NCI-H1930 (cell line): ENCODE results near the gene TBX10.
"Not testable (repeated sequence)": the region's sequence is repeated elsewhere in the genome, so short reads cannot be mapped to it uniquely, and the experiment has no call there.

ENCODE experiments used
- DNase-seq, 2 experiments: peaks; one replicate each; lab custom pipeline; 2025; lab: John Stamatoyannopoulos, UW

The TBX10 gene

DNA sequence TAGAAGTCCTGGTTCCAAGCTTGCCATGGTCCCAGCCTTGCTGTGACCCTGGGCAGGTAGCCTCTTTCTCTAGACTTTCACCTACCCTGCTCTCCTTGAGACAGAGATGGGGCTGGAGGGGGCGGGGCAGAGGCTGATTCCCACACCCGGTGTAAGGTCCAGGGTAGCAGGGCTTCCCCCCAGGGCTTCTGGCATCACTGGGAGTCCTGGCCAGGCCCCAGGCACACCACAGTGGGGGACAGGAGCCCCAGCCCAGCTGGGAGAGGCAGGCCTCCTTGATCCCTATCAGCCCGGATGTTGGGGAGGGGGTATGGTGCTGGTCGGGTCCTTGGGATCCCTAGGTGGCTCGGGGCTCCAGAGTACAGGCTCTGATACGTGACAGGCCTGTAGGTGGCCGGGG is 8.2 kb downstream of the TBX10 start:
- DNase-seq = no peak

DNA sequence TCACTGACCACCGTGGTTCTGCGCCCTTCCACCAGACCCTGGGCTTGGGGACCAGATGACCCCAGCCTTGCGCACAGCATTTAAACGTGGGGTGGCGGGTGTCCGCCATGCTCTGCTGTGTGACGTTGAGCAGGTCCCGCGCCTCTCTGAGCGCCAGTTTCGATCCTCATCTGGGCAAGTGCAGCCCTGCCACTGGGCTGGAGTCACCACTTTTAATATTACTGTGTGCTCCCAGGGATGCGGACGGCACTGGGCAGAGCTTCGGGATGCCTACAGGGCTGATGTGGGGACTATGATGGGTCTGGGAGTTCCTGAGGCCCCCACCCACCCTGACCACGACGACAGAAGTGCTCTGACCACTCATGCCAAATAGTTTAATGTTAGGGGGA is 8.6 kb downstream of the TBX10 start:
- DNase-seq = no peak

DNA sequence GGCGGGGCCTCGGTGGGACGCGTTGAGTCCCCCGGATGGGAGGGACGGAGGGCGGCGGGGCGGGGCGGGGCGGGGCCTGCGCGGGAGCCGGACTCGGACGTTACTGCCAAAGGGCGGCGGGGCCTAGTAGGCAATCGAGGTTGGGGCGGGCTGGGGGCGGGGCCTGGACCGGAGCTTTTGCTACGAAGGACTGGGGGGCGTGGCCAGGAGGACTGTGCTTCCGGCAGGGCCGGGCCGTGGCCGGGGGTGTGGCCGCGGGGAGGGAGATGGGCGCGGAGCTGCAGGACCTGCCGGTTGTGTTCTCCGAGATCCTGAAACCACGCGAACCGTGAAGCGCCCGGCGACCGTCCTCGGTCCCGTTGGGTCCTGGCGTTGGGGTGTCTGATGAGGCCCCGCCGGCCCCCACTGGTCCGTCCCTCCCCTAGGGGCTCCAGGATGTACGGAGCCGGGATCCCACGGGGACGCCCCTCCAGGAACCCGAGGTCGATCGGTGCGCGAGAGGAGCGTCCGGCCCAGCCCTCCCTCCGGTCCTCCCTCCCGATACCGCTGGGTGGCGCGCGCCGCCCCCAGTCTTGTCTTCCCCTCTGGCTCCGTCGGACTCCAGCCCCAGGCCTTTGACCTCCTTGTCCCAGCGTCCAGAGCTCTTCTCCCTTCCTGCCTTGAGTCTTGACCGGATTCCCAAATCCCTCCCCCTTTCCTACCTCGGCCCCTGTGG is 9.2 kb downstream of the TBX10 start:
- peak; percentile 93 to 94 for DNase-seq

DNA sequence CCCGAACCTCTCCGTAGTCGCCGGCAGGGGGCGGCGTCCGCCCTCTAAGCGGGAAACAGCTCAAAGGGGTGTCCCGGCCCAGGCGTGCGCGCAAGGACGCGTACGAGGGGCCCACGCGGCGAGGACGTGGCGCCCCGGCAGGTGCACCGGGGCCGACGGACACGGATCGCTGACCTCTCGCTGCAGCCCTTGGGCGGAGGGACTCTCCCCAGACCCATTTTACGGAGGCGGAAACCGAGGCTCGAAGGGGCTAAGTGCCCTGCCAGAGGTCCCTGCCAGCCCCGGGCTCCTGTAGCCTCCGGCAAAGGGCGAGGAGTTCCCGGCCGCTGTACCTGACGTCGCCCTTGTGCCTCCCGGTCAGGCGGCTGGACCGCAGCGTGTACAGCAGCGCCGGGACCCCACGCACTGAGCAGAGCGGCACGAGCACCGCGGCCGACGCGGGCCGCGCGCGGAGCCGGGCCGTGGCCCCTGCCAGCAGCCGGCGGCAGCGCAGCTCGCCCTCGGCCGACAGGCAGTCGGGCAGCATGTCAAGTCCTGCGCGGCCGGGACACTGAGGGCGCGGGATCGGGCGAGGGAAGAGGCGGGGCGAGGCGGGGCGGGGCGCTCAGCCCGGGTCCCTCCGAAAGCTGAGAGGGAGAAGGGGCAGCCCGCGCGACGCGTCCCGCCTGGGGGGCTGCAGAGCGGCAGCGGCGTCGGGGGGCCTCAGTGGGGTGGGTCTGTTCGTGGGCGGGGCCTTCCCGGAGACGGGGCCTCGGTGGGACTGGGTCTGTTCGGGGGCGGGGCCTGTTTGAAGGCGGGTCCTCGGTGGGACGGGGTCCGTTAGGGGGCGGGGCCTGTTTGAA is 10.0 kb downstream of the TBX10 start, which contains the start of gene NUDT8:
NUDT8 (minus strand) TSS at position 552 of the 842 bp plus-strand sequence; CDS start at position 526, 26 bp downstream.
- peak; percentile 51 to 76 for DNase-seq

DNA sequence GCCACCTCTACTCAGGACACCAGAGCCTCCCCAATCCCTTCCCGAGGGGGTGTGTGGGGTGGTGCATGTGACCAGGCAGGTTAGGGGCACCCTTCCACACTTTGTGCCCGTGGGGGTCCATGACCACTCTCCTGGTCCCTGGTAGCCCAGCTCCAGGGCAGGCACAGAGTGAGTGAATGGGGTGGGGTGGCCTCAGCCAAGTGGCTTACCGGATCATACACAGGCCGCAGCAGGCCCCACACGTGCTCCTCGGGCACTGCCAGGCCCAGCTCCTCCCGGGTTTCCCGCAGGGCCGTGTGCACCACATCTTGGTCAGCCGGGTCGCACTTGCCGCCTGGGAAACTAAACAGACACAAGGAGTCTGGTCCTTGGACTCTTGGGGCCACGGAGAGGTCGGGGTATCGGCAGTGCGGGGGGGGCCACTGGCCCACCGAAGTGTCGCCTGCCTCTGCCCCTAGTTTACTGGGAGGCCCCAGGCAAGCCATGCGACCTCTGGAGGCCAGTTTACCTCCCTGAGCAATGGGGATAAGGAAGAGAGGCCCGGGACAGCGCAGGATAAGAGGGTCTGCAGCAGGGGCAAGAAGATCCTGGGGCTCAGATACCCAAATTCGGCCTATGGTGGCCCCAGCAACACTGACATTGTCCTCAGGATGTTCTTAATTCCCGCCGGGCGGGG is 10.7 kb downstream of the TBX10 start:
- no peak for DNase-seq

GRCh38 chr11:67627812-67628624 is 11.5 kb downstream of the TBX10 start:
- DNase-seq = no peak

DNA sequence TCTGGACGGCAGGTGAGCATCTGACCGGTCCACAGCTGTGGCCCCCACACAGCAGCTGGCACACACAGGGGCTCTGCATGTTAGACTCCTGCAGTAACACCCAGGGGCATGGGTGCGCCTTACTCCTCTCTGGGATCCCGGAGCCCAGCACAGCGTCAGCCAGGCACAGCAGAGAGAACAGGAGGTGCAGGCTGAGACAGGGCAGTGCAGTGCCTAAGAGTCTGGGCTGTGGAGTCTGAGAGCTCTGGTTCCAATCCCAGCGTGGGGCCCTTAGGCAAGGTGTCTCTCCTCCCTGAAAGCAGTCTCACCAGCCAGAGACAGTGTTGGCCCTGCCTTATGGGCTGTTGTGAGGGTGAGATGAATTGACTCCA is 12.1 kb downstream of the TBX10 start:
- no peak for DNase-seq

GRCh38 chr11:67626970-67627369 is 12.6 kb downstream of the TBX10 start:
- DNase-seq = no peak

- DNase-seq = not testable (repeated sequence)
These were observed 13.3 kb downstream of the TBX10 start for GRCh38 chr11:67626131-67626833.

- not testable (repeated sequence) for DNase-seq
These were observed 15.8 kb downstream of the TBX10 start for GRCh38 chr11:67623795-67624194.

DNA sequence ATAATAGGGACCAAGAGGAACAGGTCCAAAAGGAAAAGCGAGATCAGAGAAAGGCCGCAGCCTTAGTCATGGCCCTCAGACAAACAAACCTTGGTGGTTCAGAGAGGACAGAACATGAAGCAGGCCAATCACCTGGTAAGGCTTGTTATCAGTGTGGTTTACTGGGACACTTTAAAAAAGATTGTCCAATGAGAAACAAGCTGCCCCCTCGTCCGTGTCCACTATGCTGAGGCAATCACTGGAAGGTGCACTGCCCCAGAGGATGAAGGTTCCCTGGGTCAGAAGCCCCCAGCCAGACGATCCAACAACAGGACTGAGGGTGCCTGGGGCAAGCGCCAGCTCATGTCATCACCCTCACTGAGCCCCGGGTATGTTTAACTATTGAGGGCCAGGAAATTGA is 16.7 kb downstream of the TBX10 start:
- not testable (repeated sequence) for DNase-seq

DNA sequence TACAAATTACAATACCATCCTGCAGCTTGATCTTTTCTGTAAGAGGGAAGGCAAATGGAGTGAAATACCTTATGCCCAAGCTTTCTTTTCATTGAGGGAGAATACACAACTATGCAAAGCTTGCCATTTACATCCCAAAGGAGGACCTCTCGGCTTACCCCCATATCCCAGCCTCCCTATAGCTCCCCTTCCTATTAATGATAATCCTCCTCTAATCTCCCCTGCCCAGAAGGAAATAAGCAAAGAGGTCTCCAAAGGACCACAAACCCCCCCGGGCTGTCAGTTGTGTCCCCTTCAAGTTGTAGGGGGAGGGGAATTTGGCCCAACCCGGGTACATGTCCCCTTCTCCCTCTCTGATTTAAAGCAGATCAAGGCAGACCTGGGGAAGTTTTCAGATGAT is 17.6 kb downstream of the TBX10 start:
- not testable (repeated sequence) for DNase-seq

DNA sequence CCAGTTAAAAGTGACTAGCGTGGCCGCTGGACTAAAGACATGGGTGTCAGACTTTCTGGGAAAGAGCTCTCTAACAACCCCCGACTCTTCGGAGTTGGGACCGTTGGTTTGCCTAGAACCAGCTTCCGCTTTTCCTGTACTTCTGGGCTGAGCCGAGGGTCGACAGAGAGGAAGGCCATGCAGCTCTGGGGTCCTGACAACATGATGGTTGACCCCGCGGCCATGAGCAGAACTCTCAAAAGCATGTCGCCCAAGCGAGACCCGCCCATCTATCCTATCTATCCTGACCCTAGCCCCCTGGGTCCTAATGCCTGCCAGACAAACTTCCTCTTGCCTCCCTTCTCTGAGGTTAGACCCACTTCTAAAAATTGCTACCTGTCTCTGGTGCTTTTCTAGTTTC is 18.9 kb downstream of the TBX10 start:
- not testable (repeated sequence) for DNase-seq

GRCh38 chr11:67619683-67620618 is 19.6 kb downstream of the TBX10 start:
- DNase-seq = not testable (repeated sequence)

- not testable (repeated sequence) for DNase-seq
These were observed 20.5 kb downstream of the TBX10 start for GRCh38 chr11:67618901-67619659.

- no peak for DNase-seq
These were observed 22.2 kb downstream of the TBX10 start for GRCh38 chr11:67617243-67617953.

DNA sequence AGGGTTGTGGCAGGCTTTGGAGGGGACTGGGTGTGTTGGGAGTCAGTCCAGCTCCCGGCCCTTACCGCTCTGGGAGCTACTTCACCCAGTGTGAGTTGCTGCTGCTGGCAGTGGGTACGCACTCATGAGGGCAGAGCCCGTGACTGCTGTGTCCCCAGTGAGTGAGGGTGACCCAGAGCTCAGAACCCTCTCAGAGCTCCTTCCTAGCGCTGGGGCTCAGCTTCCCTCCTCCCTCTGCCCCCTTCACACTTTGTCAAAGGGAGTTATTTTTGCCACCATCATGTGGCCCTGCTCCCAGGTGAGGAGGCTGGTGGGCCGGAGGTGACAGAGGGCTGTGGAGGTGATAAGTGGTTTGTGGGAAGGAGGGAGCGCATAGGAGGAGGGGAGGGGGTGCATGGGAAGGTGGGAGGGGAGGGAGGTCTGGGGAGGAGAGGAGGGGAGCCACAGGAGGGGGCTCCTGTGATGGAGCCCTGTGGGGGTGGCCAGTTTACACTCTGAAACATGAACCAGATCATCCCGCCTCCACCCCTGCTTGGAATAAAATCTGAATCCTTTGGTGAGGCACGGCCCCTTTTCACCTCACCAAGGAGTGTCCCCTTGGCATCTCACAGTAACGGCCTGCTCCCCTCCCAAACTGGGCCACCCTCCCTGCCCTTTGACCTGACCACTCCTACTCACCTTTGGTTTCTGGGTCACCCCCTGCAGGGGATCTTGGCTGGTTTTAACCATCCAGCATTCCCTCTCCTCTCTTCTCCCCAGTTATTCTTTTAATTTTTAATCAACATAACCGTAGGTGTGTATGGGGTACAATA is 22.9 kb downstream of the TBX10 start:
- DNase-seq = no peak
